H1 (cell line): ENCODE measurements around the gene OR52K1. TPM values are rescaled to one million over a fixed set of nuclear protein-coding genes. Genes with fewer than 3 reads are reported as not detected.
A peak's percentile ranks its signal among the peaks of the same experiment; 100 is the strongest.

Experiments used
- ASH2L ChIP-seq: fragments of 200-600, 300-600 bp; sonication (generic); IDR thresholded peaks from one replicate; pipeline ENCODE4 v1.7.1; 2017; ENCODE audit warnings: low read length
- ATF3 ChIP-seq: IDR thresholded peaks from 2 replicates; pipeline ENCODE4 v1.6.1; 2011; ENCODE audit warnings: low read depth, mild to moderate bottlenecking, low read length; ENCODE audit not compliant: insufficient read depth
- EP300 ChIP-seq, 2 experiments: IDR thresholded peaks; 1 replicate in 1 of 2; 2 replicates in 1 of 2; pipeline ENCODE4 v1.6.1; 2011 to 2012; ENCODE audit warnings: low read depth in 2 of 2, low read length in 2 of 2, mild to moderate bottlenecking in 2 of 2, borderline replicate concordance in 1 of 2, inconsistent platforms in 1 of 2, moderate library complexity in 1 of 2
- FOSL1 ChIP-seq: IDR thresholded peaks from 2 replicates; pipeline ENCODE4 v1.6.1; 2011; ENCODE audit warnings: mild to moderate bottlenecking, low read depth, low read length, moderate library complexity; ENCODE audit not compliant: insufficient read depth
- GABPA ChIP-seq: IDR thresholded peaks from 2 replicates; pipeline ENCODE4 v1.6.1; 2011; ENCODE audit warnings: mild to moderate bottlenecking, low read length, moderate library complexity, borderline replicate concordance; ENCODE audit not compliant: insufficient read depth
- GTF2F1 ChIP-seq: IDR thresholded peaks from 2 replicates; pipeline ENCODE4 v1.6.1; 2012; ENCODE audit warnings: low read depth, low read length, improper control_type of control experiment, borderline replicate concordance
- MAFK ChIP-seq: IDR thresholded peaks from 2 replicates; pipeline ENCODE4 v1.6.1; 2012; ENCODE audit warnings: low read depth, mild to moderate bottlenecking, improper control_type of control experiment, low read length
- POLR2A ChIP-seq, 2 experiments: IDR thresholded peaks; 1 replicate in 1 of 2; 2 replicates in 1 of 2; pipeline ENCODE4 v1.6.1; 2011; ENCODE audit warnings: low read depth in 2 of 2, low read length in 2 of 2, mild to moderate bottlenecking in 2 of 2; ENCODE audit errors: control extremely low read depth in 1 of 2
- POLR2AphosphoS5 ChIP-seq: IDR thresholded peaks from 2 replicates; pipeline ENCODE4 v1.6.1; 2011; ENCODE audit warnings: low read depth, low read length
- RBBP5 ChIP-seq: IDR thresholded peaks from 2 replicates; pipeline ENCODE4 v1.7.1; 2012; ENCODE audit warnings: low read depth, mild to moderate bottlenecking, inconsistent platforms, low read length, moderate library complexity, borderline replicate concordance
- RFX5 ChIP-seq: IDR thresholded peaks from 2 replicates; pipeline ENCODE4 v1.6.1; 2011; ENCODE audit warnings: low read depth, low read length, improper control_type of control experiment, borderline replicate concordance
- RNF2 ChIP-seq: fragments of 200-900, 300-1000 bp; sonication (generic); IDR thresholded peaks from 2 replicates; pipeline ENCODE4 v1.7.1; 2016; ENCODE audit warnings: borderline replicate concordance, low read depth, mild to moderate bottlenecking, antibody characterized with exemption, low read length; ENCODE audit not compliant: poor library complexity, severe bottlenecking; ENCODE audit errors: missing control alignments
- SAP30 ChIP-seq: fragments of 300-600 bp; sonication (generic); IDR thresholded peaks from 2 replicates; pipeline ENCODE4 v1.7.1; 2012; ENCODE audit warnings: low read length, moderate library complexity, mild to moderate bottlenecking, inconsistent platforms; ENCODE audit not compliant: insufficient read depth, insufficient replicate concordance
- SP1 ChIP-seq: IDR thresholded peaks from 2 replicates; pipeline ENCODE4 v1.6.1; 2011; ENCODE audit warnings: low read depth, low read length
- SP4 ChIP-seq: IDR thresholded peaks from 2 replicates; pipeline ENCODE4 v1.6.1; 2012; ENCODE audit warnings: low read length, inconsistent platforms
- TAF1 ChIP-seq: IDR thresholded peaks from 2 replicates; pipeline ENCODE4 v1.6.1; 2011; ENCODE audit warnings: mild to moderate bottlenecking, low read depth, low read length
- polyA plus RNA-seq, 7 experiments: library from polyadenylated mRNA; depleted of rRNA in 3 of 7; stranded (reverse) in 5 of 7; unstranded in 2 of 7; fragments of >200 nt in 5 of 7; fragments of 200-250 nt in 2 of 7; gene quantifications; 1 replicate in 5 of 7; 2 replicates in 1 of 7; 4 replicates in 1 of 7; pipeline versions ENCODE4 v1.2.1 to v1.2.3, GENCODE V29; 2011 to 2013; ENCODE audit warnings: missing spikeins in 2 of 7, mixed read lengths in 2 of 7
- total RNA-seq: library from RNA; stranded (reverse); fragmentation: NEBNext Ultra II Directional; extraction: Animal tissue kit (Norgen Biotek cat#: 25700); gene quantifications from 2 replicates; pipeline ENCODE4 v1.2.1, GENCODE V29; 2021

The OR52K1 gene
- total and polyA plus RNA-seq, 2 of the 8 experiments (the other 6 are each of a cell fraction or from before 2014, with no cell fraction given): not detected

GRCh38 chr11:4464216-4465159 lies 18.0 kb upstream of the OR52K1 start (continued):
- TF ChIP-seq POLR2A (IDR thresholded peaks at IDR 0.05; ENCODE audit: control extremely low read depth in 1 of 2, low read depth in 2 of 2, low read length in 2 of 2): peak in 1 of 2 experiments; percentile 26; a peak in 1 of 3 replicates
- no peak for TF ChIP-seq FOSL1
- TF ChIP-seq EP300 (IDR thresholded peaks at IDR 0.05; ENCODE audit: borderline replicate concordance in 1 of 2, low read depth in 2 of 2, low read length in 2 of 2): peak in 1 of 2 experiments; percentile 60; a peak in 1 of 3 replicates
- peak; percentile 62 for TF ChIP-seq TAF1
- TF ChIP-seq SP1: no peak
- no peak for TF ChIP-seq RNF2
- no peak for TF ChIP-seq ATF3
- TF ChIP-seq GABPA: no peak
- peak; percentile 49; the same call in 1 of the 2 replicates for TF ChIP-seq POLR2AphosphoS5
- no peak for TF ChIP-seq GTF2F1
- no peak for TF ChIP-seq SP4
- TF ChIP-seq MAFK: no peak
- TF ChIP-seq ASH2L: no peak
- TF ChIP-seq RFX5: no peak
- TF ChIP-seq RBBP5: no peak
- TF ChIP-seq SAP30: no peak
